H1 (cell line): ENCODE results near the gene CD151. TPM values are rescaled to one million over a fixed set of nuclear protein-coding genes. Genes with fewer than 3 reads are reported as not detected.

Experiments
- RBBP5 ChIP-seq: IDR thresholded peaks from 2 replicates; pipeline ENCODE4 v1.7.1; 2012; ENCODE audit warnings: low read depth, mild to moderate bottlenecking, inconsistent platforms, low read length, moderate library complexity, borderline replicate concordance
- ZNF274 ChIP-seq: IDR thresholded peaks from 2 replicates; pipeline ENCODE4 v1.7.0; 2012; ENCODE audit warnings: low read length, borderline replicate concordance; ENCODE audit errors: extremely low read depth
- polyA plus RNA-seq, 7 experiments: library from polyadenylated mRNA; depleted of rRNA in 3 of 7; stranded (reverse) in 5 of 7; unstranded in 2 of 7; fragments of >200 nt in 5 of 7; fragments of 200-250 nt in 2 of 7; gene quantifications; 1 replicate in 5 of 7; 2 replicates in 1 of 7; 4 replicates in 1 of 7; pipeline versions ENCODE4 v1.2.1 to v1.2.3, GENCODE V29; 2011 to 2013; ENCODE audit warnings: missing spikeins in 2 of 7, mixed read lengths in 2 of 7
- total RNA-seq: library from RNA; stranded (reverse); fragmentation: NEBNext Ultra II Directional; extraction: Animal tissue kit (Norgen Biotek cat#: 25700); gene quantifications from 2 replicates; pipeline ENCODE4 v1.2.1, GENCODE V29; 2021
- TF ChIP-seq, protein P1 (sequence below): fragments of 300-600 bp; sonication (generic); IDR thresholded peaks from 2 replicates; pipeline ENCODE4 v1.7.1; 2012; ENCODE audit warnings: low read length, moderate library complexity, mild to moderate bottlenecking, inconsistent platforms; ENCODE audit not compliant: insufficient replicate concordance

CD151 gene
- total and polyA plus RNA-seq, 2 of the 8 experiments (the other 6 are each of a cell fraction or from before 2014, with no cell fraction given): 101 to 212 TPM

DNA sequence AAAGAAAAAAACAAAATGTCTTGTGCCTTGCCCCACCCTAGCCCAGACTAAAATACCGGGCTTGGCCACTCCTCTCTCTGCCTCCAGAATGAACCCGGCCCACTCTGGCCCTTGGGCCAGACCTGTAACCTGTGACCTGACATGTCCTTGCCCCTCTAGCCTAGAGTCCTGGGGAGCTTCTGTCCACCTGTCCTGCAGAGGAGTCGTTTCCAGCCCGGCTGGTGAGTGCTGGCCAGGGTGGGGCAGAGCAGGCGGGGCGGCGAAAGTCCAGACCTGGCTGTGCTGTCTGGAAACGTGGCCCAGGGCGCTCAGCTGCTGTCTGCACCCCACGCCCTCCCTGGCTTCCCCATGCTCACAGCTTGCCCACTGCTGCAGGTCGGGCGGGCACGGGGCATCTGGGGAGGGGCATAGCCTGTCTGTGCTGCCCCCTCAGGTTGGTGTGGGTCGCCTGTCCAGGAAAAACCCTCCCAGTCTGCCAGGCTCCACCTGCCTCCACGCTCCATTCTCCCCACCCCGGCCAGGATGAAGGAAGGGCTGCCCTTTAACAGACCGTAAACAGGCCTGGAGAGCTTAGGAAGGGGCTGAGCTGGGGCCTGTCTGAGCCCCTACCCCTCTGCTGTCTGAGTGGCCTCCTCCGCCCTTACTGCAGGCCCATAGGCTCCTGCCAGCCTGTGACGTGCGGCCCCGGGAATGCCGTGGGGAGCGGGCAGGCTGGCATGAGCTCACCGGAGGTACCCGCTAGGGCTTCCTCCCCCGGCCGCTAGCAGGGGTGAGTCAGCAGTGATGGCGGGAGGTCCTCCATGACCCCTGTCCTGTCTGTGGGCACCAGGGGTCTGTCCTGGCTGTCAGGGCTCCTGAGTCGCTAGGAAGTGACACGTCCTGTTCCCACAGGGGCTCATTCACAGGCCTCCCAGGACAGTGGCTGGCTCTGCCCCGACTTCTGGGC lies 1.9 kb downstream of the CD151 start (continued):
- TF ChIP-seq RBBP5 (no peak), ZNF274 (no peak)
- TF ChIP-seq, protein P1, sequence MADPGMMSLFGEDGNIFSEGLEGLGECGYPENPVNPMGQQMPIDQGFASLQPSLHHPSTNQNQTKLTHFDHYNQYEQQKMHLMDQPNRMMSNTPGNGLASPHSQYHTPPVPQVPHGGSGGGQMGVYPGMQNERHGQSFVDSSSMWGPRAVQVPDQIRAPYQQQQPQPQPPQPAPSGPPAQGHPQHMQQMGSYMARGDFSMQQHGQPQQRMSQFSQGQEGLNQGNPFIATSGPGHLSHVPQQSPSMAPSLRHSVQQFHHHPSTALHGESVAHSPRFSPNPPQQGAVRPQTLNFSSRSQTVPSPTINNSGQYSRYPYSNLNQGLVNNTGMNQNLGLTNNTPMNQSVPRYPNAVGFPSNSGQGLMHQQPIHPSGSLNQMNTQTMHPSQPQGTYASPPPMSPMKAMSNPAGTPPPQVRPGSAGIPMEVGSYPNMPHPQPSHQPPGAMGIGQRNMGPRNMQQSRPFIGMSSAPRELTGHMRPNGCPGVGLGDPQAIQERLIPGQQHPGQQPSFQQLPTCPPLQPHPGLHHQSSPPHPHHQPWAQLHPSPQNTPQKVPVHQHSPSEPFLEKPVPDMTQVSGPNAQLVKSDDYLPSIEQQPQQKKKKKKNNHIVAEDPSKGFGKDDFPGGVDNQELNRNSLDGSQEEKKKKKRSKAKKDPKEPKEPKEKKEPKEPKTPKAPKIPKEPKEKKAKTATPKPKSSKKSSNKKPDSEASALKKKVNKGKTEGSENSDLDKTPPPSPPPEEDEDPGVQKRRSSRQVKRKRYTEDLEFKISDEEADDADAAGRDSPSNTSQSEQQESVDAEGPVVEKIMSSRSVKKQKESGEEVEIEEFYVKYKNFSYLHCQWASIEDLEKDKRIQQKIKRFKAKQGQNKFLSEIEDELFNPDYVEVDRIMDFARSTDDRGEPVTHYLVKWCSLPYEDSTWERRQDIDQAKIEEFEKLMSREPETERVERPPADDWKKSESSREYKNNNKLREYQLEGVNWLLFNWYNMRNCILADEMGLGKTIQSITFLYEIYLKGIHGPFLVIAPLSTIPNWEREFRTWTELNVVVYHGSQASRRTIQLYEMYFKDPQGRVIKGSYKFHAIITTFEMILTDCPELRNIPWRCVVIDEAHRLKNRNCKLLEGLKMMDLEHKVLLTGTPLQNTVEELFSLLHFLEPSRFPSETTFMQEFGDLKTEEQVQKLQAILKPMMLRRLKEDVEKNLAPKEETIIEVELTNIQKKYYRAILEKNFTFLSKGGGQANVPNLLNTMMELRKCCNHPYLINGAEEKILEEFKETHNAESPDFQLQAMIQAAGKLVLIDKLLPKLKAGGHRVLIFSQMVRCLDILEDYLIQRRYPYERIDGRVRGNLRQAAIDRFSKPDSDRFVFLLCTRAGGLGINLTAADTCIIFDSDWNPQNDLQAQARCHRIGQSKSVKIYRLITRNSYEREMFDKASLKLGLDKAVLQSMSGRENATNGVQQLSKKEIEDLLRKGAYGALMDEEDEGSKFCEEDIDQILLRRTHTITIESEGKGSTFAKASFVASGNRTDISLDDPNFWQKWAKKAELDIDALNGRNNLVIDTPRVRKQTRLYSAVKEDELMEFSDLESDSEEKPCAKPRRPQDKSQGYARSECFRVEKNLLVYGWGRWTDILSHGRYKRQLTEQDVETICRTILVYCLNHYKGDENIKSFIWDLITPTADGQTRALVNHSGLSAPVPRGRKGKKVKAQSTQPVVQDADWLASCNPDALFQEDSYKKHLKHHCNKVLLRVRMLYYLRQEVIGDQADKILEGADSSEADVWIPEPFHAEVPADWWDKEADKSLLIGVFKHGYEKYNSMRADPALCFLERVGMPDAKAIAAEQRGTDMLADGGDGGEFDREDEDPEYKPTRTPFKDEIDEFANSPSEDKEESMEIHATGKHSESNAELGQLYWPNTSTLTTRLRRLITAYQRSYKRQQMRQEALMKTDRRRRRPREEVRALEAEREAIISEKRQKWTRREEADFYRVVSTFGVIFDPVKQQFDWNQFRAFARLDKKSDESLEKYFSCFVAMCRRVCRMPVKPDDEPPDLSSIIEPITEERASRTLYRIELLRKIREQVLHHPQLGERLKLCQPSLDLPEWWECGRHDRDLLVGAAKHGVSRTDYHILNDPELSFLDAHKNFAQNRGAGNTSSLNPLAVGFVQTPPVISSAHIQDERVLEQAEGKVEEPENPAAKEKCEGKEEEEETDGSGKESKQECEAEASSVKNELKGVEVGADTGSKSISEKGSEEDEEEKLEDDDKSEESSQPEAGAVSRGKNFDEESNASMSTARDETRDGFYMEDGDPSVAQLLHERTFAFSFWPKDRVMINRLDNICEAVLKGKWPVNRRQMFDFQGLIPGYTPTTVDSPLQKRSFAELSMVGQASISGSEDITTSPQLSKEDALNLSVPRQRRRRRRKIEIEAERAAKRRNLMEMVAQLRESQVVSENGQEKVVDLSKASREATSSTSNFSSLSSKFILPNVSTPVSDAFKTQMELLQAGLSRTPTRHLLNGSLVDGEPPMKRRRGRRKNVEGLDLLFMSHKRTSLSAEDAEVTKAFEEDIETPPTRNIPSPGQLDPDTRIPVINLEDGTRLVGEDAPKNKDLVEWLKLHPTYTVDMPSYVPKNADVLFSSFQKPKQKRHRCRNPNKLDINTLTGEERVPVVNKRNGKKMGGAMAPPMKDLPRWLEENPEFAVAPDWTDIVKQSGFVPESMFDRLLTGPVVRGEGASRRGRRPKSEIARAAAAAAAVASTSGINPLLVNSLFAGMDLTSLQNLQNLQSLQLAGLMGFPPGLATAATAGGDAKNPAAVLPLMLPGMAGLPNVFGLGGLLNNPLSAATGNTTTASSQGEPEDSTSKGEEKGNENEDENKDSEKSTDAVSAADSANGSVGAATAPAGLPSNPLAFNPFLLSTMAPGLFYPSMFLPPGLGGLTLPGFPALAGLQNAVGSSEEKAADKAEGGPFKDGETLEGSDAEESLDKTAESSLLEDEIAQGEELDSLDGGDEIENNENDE: no peak
